Subcutaneous adipose tissue (tissue), 4 donors: ENCODE measurements around the gene DGKG. TPM values are rescaled to one million over a fixed set of nuclear protein-coding genes. Genes with fewer than 3 reads are reported as not detected.

ENCODE experiments used
- total RNA-seq, 4 donors: library from RNA; depleted of rRNA; stranded (reverse); fragments of >200 nt; gene quantifications; one replicate each; pipeline ENCODE4 v1.1.0, GENCODE V29; 2016
- TF ChIP-seq, protein P1 (sequence below): fragments of 450-650 bp; IDR thresholded peaks from one replicate; pipeline ENCODE4 v1.5.1; 2016; ENCODE audit warnings: low read depth, mild to moderate bottlenecking, control low read depth, antibody characterized with exemption, moderate library complexity

Gene DGKG
- total RNA-seq, result 1 to 10 TPM in 3 of 4 donors, under 1 TPM in 1; 0.49 to 3.1 (median 1.8) TPM

DNA sequence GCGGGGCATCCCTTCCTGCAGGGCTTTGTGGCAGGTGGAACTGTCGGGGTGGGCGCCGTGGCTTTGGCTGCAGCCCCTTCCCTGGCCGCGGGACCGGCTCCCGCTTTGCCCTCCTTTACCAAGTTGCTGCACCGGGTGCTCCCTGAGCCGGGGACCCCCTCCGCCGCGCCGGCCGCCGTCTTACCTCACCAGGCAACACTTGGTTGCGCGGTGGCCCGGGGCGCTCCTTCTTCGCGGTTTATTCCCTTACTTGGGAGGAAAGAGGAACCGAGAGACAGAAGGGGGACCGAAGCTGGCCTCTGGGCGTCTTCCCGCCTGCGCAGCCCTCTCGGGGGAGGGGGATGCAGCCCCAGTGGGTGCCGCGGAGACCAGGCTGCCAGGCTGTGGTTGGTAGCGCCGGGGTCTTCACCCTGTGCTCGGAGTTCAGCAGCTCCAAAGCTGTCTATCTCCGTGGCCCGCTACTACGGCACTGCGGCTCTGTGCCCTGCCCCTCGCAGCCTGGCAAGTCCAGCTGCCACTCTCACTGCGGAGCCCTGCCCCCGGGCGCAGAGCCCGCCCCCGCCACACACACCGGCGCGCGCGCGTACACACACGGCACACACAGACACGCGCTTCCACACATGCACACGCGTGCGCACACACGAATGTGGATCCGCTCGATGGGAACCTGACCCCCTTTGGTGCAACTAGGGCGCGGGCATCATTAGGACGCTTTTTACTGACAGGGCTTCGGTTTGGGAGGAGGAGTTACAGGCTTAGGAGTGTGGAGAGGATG is at the start of gene DGKG:
TSS of gene DGKG (minus strand) at position 473 of the 775 bp plus-strand sequence. CDS start 41,775 bp downstream, outside the sequence.
- TF ChIP-seq, protein P1, sequence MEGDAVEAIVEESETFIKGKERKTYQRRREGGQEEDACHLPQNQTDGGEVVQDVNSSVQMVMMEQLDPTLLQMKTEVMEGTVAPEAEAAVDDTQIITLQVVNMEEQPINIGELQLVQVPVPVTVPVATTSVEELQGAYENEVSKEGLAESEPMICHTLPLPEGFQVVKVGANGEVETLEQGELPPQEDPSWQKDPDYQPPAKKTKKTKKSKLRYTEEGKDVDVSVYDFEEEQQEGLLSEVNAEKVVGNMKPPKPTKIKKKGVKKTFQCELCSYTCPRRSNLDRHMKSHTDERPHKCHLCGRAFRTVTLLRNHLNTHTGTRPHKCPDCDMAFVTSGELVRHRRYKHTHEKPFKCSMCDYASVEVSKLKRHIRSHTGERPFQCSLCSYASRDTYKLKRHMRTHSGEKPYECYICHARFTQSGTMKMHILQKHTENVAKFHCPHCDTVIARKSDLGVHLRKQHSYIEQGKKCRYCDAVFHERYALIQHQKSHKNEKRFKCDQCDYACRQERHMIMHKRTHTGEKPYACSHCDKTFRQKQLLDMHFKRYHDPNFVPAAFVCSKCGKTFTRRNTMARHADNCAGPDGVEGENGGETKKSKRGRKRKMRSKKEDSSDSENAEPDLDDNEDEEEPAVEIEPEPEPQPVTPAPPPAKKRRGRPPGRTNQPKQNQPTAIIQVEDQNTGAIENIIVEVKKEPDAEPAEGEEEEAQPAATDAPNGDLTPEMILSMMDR, result no peak

DNA sequence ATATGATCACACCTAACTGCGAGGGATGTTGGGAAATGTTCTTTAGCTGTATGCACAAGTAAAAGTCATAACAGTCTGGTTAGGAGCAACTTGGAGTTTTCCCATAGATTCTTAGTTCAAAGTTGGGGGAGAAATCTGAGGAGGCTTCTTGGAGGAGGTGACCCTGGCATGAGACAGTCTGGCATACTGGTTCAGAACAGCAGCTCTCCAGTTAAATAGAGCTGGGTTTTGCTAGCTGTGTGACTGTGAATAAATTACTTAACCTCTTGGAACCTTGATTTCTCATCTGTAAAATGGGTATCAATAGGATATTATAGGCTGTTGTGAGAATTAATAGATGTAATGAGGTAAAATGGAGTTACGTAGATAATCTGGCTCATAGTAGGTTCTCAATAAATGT is 49.1 kb upstream of the DGKG start:
- TF ChIP-seq, protein P1, result no peak

DNA sequence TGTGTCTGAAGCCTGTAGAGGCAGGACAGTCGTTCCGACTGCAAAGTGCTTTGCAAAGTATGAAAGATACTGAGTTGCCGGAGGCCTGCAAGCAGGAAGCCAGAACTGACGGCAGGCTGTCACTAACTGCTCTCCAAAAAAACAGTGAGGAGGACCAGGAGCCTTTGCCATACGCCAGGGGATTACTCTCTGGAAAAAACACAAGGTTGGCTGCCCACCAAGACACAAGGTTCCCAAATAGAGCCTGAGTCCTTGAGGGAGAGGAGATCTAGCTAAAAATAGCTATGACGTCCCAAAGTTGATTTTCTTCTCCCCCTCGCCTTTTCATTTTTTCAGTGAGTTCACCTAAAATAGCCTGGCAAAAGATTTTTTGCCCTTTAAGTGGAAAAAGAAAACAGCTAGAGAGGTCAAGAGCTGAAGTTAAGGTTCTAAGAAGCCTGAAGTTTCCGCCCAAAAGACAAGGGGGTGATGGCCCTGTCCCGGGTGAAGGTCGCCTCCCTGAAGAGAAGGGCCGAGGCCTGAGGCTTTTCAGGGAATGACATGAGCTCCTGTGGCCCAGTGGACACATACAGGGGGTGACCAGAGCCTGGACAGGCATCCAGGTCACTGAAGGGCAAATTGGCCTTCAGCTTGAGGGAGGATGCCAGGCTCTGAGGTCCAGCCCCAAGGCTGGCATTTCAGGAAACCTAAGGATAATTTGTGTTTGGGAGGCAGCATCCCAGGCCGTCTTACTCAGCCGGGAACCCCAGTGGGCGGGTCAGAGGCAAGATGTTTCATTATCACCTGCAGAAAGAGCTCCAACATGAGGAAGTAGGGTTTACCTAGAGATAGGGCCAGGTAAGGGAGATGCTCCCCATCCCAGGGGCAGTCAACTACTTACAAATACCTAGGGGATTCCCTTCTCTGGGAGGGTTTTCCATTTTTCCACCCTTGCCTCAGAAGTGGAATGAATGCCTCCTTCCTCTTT is 44.9 kb upstream of the DGKG start:
- TF ChIP-seq, protein P1, result no peak

DNA sequence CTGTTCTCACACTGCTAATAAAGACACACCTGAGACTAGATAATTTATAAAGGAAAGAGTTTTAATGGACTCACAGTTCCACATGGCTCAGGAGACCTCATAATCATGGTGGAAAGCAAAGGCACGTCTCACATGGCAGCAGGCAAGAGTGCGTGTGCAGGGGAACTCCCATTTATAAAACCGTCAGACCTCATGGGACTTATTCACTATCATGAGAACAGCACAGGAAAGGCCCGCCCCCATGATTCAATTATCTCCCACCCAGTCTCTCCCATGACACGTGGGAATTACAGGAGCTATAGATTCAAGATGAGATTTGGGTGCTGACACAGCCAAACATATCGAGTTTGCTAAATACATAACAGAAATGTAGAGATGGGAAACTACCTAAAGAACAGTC is 39.5 kb upstream of the DGKG start:
- TF ChIP-seq, protein P1, result no peak

DNA sequence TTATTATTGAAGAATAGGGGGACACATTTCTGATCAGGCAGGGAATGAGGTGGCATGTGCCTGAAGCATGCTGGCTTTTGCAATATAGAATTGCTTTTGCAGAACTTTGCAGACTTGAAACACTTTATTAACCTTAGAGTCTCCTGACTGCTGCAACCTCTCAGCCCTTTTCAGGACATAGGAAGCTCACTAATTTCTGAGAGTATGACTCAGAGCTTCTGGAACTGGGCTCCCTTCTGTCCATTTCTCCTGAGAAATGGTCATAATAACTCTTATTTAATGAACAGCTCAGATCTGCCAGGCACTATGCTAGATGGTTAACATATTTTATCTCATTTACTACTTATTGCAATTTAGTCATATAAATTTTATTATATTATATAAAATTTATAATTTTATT is 38.6 kb upstream of the DGKG start:
- TF ChIP-seq, protein P1, result no peak

DNA sequence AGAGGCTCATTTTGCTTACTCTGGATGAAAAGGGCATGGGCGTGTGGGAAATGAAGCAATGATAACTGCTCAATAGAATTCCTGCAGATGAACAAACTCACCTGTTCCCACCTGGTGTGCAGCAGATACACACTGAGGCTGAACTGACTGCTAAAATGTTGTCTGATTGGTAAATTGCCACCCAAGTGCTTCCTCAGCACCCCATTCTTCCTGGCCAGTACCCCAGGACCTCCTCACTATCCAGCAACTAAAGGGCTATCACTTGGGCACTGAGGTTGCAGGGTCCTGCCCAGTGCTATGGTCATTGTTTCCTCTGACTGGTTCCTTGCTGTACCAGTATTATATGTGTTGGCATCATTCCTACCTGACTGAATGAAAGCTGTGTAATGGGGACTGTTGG is 38.0 kb upstream of the DGKG start:
- TF ChIP-seq, protein P1, result no peak

DNA sequence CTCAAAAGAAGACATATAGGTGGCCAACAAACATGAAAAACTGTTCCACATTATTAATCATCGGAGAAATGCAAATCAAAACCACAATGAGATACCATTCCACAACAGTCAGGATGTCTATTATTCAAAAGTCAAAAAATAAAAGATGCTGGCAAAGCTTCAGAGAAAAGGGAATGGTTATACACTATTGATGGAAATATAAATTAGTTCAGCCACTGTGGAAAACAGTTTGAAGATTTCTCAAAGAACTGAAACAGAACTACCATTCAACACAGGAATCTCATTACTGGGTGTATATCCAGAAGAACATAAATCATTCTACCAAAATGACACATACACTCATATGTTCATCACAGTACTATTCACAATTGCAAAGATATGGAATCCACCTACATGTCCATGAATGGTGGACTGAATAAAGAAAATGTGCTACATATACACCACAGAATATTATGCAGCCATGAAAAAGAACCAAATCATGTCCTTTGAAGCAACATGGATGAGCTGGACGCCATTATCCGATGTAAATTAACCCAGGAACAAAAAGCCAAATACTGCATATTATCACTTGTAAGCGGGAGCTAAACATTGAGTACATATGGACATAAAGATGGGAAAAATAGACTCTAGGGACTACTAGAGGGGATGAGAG is 32.7 kb upstream of the DGKG start:
- TF ChIP-seq, protein P1, result no peak
